Motor neuron (in vitro differentiated cells): ENCODE data around the gene TGFBI. TPM values are rescaled to one million over a fixed set of nuclear protein-coding genes. Genes with fewer than 3 reads are reported as not detected.

Source experiments
- ATAC-seq, 8 experiments: fragments of 200-7000 bp; cut with Tn5 transposase; replicated peaks in 6 of 8; 2 replicates each; pipeline ENCODE4 v1.8.0; 2021; ENCODE audit warnings: mild to moderate bottlenecking in 8 of 8, moderate library complexity in 8 of 8
- H3K27ac ChIP-seq, 2 donors: fragments of 250-450 bp; sonication (Bioruptor Pico); 2 replicates each; pipeline ENCODE4 v1.9.0; 2021; ENCODE audit warnings: antibody characterized with exemption in 2 of 2, mild to moderate bottlenecking in 2 of 2, moderate library complexity in 1 of 2
- H3K4me1 ChIP-seq, 2 donors: fragments of 250-450 bp; sonication (Bioruptor Pico); replicated peaks in 1 of 2; 2 replicates each; pipeline ENCODE4 v1.6.1; 2021; ENCODE audit warnings: antibody characterized with exemption in 2 of 2, mild to moderate bottlenecking in 2 of 2, moderate library complexity in 1 of 2
- H3K4me3 ChIP-seq, 5 donors: fragments of 250-450 bp; sonication (Bioruptor Pico); 2 replicates each; pipeline ENCODE4 v1.9.0; 2021; ENCODE audit warnings: antibody characterized with exemption in 5 of 5, mild to moderate bottlenecking in 5 of 5, moderate library complexity in 4 of 5
- WGBS, 10 experiments: fragments of 450-650 bp; shearing (Covaris generic); methylation state at CpG; one replicate each; pipeline ENCODE4 v1.0.0; 2022; 5-methylcytosine and 5-hydroxymethylcytosine counted together
- in situ Hi-C, 9 experiments: fragments of 400-800 bp; cut with MboI; loops; one replicate each; pipeline ENCODE4 v1.15.0; 2021; ENCODE audit warnings: low sequenced_read_pairs in 9 of 9, low pct_unique_long_range_greater_than_20kb in 2 of 9; ENCODE audit not compliant: unreplicated experiment in 9 of 9
- total RNA-seq, 8 experiments: library from RNA; unstranded; fragments of 300-600 nt; gene quantifications; 2 replicates each; pipeline versions ENCODE4 v1.2.3 to v1.2.4, GENCODE V29; 2022

The TGFBI gene
- total RNA-seq, 8 experiments from 2014 or later, result 0.14 to 861 (median 97.3) TPM; not detected in 1

- in situ Hi-C loops, result no loop called here
- Histone ChIP-seq H3K4me1 (peaks cover 13 to 21% of the 10 kb centered on the region in 2 donors), H3K4me3 (no peak overlapping the region), H3K27ac (no peak overlapping the region)
- peak; percentile 66 to 97 (median 86) for ATAC-seq
- WGBS, 10 experiments, result 0 to 55% (median 34%) methylated on average over 2 to 6 of the region's 6 CpGs
Measured at GRCh38 chr5:135993880-135994636, 34.7 kb upstream of the TGFBI start.

GRCh38 chr5:135995976-135996375 is 32.8 kb upstream of the TGFBI start:
- Histone ChIP-seq H3K4me1 (peaks cover 13 to 19% of the 10 kb centered on the region in 2 donors), H3K4me3 (no peak overlapping the region), H3K27ac (no peak overlapping the region)
- in situ Hi-C loops, result no loop called here
- no peak for ATAC-seq
- WGBS, 10 experiments, result 60 to 100% (median 100%) methylated on average over 1 to 2 of the region's 3 CpGs; no CpG with 5 or more reads in 5 of the 10 experiments

- Histone ChIP-seq H3K27ac (no peak overlapping the region), H3K4me1 (peaks cover 13 to 15% of the 10 kb centered on the region in 2 donors), H3K4me3 (no peak overlapping the region)
- ATAC-seq, result no peak
- 0 to 100% (median 80%) methylated on average over 1 to 2 of the region's 2 CpGs; no CpG with 5 or more reads in 5 of the 10 experiments for WGBS, 10 experiments
- in situ Hi-C loops, result no loop called here
Measured at GRCh38 chr5:135996611-135997010, 32.2 kb upstream of the TGFBI start.

GRCh38 chr5:135997673-135998335 is 31.0 kb upstream of the TGFBI start:
- Histone ChIP-seq H3K27ac (no peak overlapping the region), H3K4me1 (peaks cover 13 to 15% of the 10 kb centered on the region in 2 donors), H3K4me3 (no peak overlapping the region)
- in situ Hi-C loops, result no loop called here
- 60 to 97% (median 81%) methylated on average over 1 to 7 of the region's 8 CpGs for WGBS, 10 experiments
- ATAC-seq, result no peak

- 59 to 90% (median 79%) methylated on average over 2 to 6 of the region's 6 CpGs; no CpG with 5 or more reads in 5 of the 10 experiments for WGBS, 10 experiments
- Histone ChIP-seq H3K4me1 (peaks cover 6 to 7% of the 10 kb centered on the region in 2 donors), H3K27ac (no peak overlapping the region), H3K4me3 (no peak overlapping the region)
- in situ Hi-C loops, result no loop called here
- no peak for ATAC-seq
Measured at GRCh38 chr5:135998889-135999288, 29.9 kb upstream of the TGFBI start.

- ATAC-seq, result peak; percentile 41 to 90 (median 71)
- WGBS, 10 experiments, result 0 to 100% (median 62%) methylated on average over 1 to 7 of the region's 8 CpGs; no CpG with 5 or more reads in 2 of the 10 experiments
- H3K27ac ChIP-seq, result no peak overlapping the region
- no peak overlapping the region for H3K4me3 ChIP-seq
- in situ Hi-C loops, result no loop called here
- peaks cover 0 to under 1% of the 10 kb centered on the region in 2 donors for H3K4me1 ChIP-seq
Measured at GRCh38 chr5:135999406-136000139, 29.2 kb upstream of the TGFBI start.

- no peaks in the 10 kb centered on the region for H3K4me1 ChIP-seq
- 76 to 100% (median 100%) methylated on average over 1 to 2 of the region's 2 CpGs; no CpG with 5 or more reads in 3 of the 10 experiments for WGBS, 10 experiments
Measured at GRCh38 chr5:136000147-136000546, 28.6 kb upstream of the TGFBI start.

GRCh38 chr5:136000932-136001331 is 27.9 kb upstream of the TGFBI start:
- WGBS, 10 experiments, result 82 to 100% (median 100%) methylated on average over 1 to 3 of the region's 3 CpGs; no CpG with 5 or more reads in 2 of the 10 experiments
- Histone ChIP-seq H3K27ac (no peak overlapping the region), H3K4me3 (no peak overlapping the region), H3K4me1 (no peaks in the 10 kb centered on the region)
- ATAC-seq, result no peak
- in situ Hi-C loops, result no loop called here

More at GRCh38 chr5:136000147-136000546, 28.6 kb upstream of the TGFBI start:
- in situ Hi-C loops, result no loop called here
- Histone ChIP-seq H3K4me3 (no peak overlapping the region), H3K27ac (no peak overlapping the region)
- no peak for ATAC-seq

GRCh38 chr5:136001466-136001981 is 27.3 kb upstream of the TGFBI start:
- 0 to 86% (median 25%) methylated on average over 1 to 4 of the region's 5 CpGs; no CpG with 5 or more reads in 4 of the 10 experiments for WGBS, 10 experiments
- ATAC-seq, result peak in 3 of 8 experiments; percentile 53 to 79 (median 73)

GRCh38 chr5:136004436-136004835 is 24.4 kb upstream of the TGFBI start:
- Histone ChIP-seq H3K4me1 (no peaks in the 10 kb centered on the region), H3K4me3 (no peak overlapping the region), H3K27ac (no peak overlapping the region)
- peak in 1 of 8 experiments; percentile 10 for ATAC-seq
- in situ Hi-C loops, result no loop called here
- WGBS, 10 experiments, result 52 to 100% (median 89%) methylated on average over 2 to 3 of the region's 3 CpGs; no CpG with 5 or more reads in 2 of the 10 experiments

More at GRCh38 chr5:136001466-136001981, 27.3 kb upstream of the TGFBI start:
- no peaks in the 10 kb centered on the region for H3K4me1 ChIP-seq
- in situ Hi-C loops, result no loop called here
- H3K27ac ChIP-seq, result no peak overlapping the region
- no peak overlapping the region for H3K4me3 ChIP-seq

- Histone ChIP-seq H3K4me1 (no peaks in the 10 kb centered on the region), H3K27ac (no peak overlapping the region), H3K4me3 (no peak overlapping the region)
- WGBS, 10 experiments, result 50 to 90% (median 77%) methylated on average over 1 to 8 of the region's 9 CpGs; no CpG with 5 or more reads in 3 of the 10 experiments
- in situ Hi-C loops, result no loop called here
- ATAC-seq, result peak in 1 of 8 experiments; percentile 66
Measured at GRCh38 chr5:136005476-136005875, 23.3 kb upstream of the TGFBI start.

GRCh38 chr5:136006164-136006563 is 22.6 kb upstream of the TGFBI start:
- ATAC-seq, result no peak
- 20 to 93% (median 81%) methylated on average over 1 to 11 of the region's 11 CpGs; no CpG with 5 or more reads in 2 of the 10 experiments for WGBS, 10 experiments
- in situ Hi-C loops, result no loop called here
- Histone ChIP-seq H3K27ac (no peak overlapping the region), H3K4me3 (no peak overlapping the region), H3K4me1 (no peaks in the 10 kb centered on the region)
